ENCODE data around the gene MMUT. TPM values are rescaled to one million over a fixed set of nuclear protein-coding genes. Genes with fewer than 3 reads are reported as not detected.
A peak's percentile ranks its signal among the peaks of the same experiment; 100 is the strongest.

Gene MMUT
- total RNA-seq, 6 experiments from 2014 or later, result 24.7 to 108 (median 63.9) TPM

DNA sequence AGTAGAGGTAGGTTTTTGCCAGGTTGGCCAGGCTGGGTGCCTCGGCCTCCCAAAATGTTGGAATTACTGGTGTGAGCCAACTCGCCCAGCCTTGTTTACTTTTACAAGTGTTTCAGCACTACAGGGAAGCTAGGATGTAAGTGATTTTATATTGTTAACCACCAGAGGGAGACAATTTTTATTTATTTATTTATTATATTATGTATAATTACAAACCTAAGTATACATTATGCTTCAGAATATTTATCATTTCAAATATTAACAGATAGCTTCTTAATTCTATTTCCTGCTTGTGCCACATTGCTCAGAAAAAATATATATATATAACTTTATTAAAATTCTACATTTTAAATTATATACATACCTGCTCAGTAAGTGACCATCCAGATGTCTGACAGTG, 9.8 kb downstream of the MMUT start:
- intact Hi-C loops (cut with DNase I), result no loop called here
- Histone ChIP-seq H3K9me3 (no peaks in the 10 kb centered on the region), H3K4me3 (no peak overlapping the region), H3K27ac (no peak overlapping the region), H3K36me3 (peaks cover 0 to 91% (median 23%) of the 10 kb centered on the region in 4 donors), H3K4me1 (peaks cover 0 to 14% (median 0%) of the 10 kb centered on the region in 4 donors), H3K27me3 (no peaks in the 10 kb centered on the region)
- DNase-seq (no peak), ATAC-seq (peak; percentile 51 to 80 (median 78))
- 69% methylated on average over 2 of the region's 2 CpGs for WGBS (ENCODE audit: insufficient coverage, low coverage, low lambda C conversion rate, missing lambda C conversion rate)
- TF ChIP-seq POLR2A (IDR thresholded peaks at IDR 0.05), result no peak
- TF ChIP-seq, protein P1, sequence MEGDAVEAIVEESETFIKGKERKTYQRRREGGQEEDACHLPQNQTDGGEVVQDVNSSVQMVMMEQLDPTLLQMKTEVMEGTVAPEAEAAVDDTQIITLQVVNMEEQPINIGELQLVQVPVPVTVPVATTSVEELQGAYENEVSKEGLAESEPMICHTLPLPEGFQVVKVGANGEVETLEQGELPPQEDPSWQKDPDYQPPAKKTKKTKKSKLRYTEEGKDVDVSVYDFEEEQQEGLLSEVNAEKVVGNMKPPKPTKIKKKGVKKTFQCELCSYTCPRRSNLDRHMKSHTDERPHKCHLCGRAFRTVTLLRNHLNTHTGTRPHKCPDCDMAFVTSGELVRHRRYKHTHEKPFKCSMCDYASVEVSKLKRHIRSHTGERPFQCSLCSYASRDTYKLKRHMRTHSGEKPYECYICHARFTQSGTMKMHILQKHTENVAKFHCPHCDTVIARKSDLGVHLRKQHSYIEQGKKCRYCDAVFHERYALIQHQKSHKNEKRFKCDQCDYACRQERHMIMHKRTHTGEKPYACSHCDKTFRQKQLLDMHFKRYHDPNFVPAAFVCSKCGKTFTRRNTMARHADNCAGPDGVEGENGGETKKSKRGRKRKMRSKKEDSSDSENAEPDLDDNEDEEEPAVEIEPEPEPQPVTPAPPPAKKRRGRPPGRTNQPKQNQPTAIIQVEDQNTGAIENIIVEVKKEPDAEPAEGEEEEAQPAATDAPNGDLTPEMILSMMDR (IDR thresholded peaks at IDR 0.05), result peak in 3 of 4 donors; percentile 35 to 45 (median 40)

DNA sequence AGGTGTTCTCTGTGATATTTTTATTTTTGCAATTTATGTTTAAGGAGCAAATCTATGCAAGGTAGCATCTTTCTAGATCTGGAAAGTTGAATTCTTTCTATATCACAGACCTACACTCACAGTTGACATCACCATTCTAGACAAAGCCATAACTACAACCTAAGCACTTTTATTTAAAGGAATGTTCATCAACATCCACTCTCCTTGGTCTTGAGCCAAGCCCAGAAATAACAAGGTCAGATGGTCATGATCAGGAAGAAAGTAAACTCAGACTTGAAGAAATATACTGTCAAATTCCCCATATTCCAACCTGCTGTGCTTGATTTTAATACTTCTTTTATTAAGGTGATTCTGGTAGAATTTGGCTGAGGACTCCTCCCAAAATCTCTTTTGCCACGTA, 32.2 kb downstream of the MMUT start:
- no peak overlapping the region for H3K4me3 ChIP-seq
- DNase-seq (no peak), ATAC-seq (no peak)
- H3K36me3 ChIP-seq, result peaks cover 3 to 60% (median 16%) of the 10 kb centered on the region in 4 donors
- H3K4me1 ChIP-seq, result no peaks in the 10 kb centered on the region
- WGBS (ENCODE audit: insufficient coverage, low coverage, low lambda C conversion rate, missing lambda C conversion rate), result 88% methylated on average over 1 of the region's 1 CpG
- no peaks in the 10 kb centered on the region for H3K9me3 ChIP-seq
- H3K27ac ChIP-seq, result no peak overlapping the region
- TF ChIP-seq, protein P1 (IDR thresholded peaks at IDR 0.05), result no peak
- no peak for TF ChIP-seq POLR2A (IDR thresholded peaks at IDR 0.05)
- intact Hi-C loops (cut with DNase I), result no loop called here
- no peaks in the 10 kb centered on the region for H3K27me3 ChIP-seq

DNA sequence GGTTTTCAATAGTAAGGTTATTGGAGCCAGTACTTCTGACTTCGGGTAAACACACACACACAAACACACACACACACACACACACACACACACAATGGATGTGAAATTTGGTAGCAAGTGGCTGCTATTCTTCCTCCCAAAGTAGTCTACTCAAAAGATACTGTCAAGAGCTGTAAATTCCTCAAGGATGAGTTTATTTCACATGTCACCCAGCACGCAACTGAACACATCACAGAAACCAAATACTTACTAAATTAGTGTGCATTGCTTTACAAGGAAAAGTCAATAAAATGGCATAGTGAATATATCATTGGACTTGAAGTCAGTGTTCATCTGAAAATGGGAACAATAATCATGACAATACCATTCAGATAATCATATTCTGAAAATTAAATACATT, 32.9 kb downstream of the MMUT start:
- ATAC-seq, result no peak
- Histone ChIP-seq H3K27me3 (no peaks in the 10 kb centered on the region), H3K36me3 (peaks cover 3 to 53% (median 14%) of the 10 kb centered on the region in 4 donors), H3K4me1 (no peaks in the 10 kb centered on the region), H3K27ac (no peak overlapping the region), H3K4me3 (no peak overlapping the region), H3K9me3 (no peaks in the 10 kb centered on the region)
- no peak for DNase-seq
- 42% methylated on average over 2 of the region's 2 CpGs for WGBS (ENCODE audit: insufficient coverage, low coverage, low lambda C conversion rate, missing lambda C conversion rate)
- no peak for TF ChIP-seq POLR2A (IDR thresholded peaks at IDR 0.05)
- TF ChIP-seq, protein P1 (IDR thresholded peaks at IDR 0.05), result no peak
- intact Hi-C loops (cut with DNase I), result no loop called here

DNA sequence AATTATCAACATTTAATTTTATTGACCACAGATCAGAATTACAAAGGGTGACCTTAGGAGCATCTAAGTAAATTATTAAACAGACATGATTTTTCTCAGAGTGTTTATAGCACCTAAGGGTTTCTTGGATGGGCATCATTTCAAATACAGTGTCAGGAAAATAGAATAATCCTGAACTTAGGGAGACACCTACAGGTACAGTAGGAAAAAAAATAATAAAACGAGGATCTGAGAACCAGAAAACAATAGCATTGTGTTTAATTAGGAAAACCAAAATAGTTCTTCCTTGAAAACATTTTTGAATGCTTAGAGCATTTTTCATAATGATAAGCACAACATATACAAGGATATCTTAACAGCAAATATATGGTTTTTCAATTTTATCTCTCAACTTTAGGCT, 39.2 kb downstream of the MMUT start:
- no peak for DNase-seq
- intact Hi-C loops (cut with DNase I), result no loop called here
- Histone ChIP-seq H3K36me3 (no peaks in the 10 kb centered on the region), H3K4me3 (no peak overlapping the region), H3K27ac (no peak overlapping the region), H3K27me3 (no peaks in the 10 kb centered on the region), H3K9me3 (no peaks in the 10 kb centered on the region), H3K4me1 (no peaks in the 10 kb centered on the region)
- no peak for TF ChIP-seq POLR2A (IDR thresholded peaks at IDR 0.05)
- TF ChIP-seq, protein P1 (IDR thresholded peaks at IDR 0.05), result no peak
- no peak for ATAC-seq
- 25% methylated on average over 1 of the region's 1 CpG for WGBS (ENCODE audit: insufficient coverage, low coverage, low lambda C conversion rate, missing lambda C conversion rate)

DNA sequence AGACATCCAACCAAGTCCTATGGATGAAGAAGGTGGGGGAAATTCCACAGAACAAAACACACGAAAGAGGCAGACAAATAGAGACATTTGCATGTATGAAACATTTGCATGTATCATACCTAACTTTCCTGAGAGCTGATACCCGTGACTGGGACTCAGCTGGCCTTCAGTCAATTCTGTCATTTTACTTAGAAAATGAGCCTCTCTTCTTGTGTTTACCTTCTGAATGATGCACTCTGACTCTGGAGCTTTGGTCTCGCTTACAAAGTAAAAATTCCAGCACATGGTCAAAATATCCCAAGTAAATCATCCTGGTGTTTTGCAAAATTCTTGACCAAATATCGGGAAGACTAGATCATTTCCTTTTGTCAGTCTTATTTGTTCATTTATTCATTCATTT, 46.9 kb downstream of the MMUT start:
- Histone ChIP-seq H3K4me1 (no peaks in the 10 kb centered on the region), H3K27me3 (no peaks in the 10 kb centered on the region), H3K4me3 (no peak overlapping the region), H3K9me3 (no peaks in the 10 kb centered on the region), H3K27ac (no peak overlapping the region), H3K36me3 (no peaks in the 10 kb centered on the region)
- intact Hi-C loops (cut with DNase I), result no loop called here
- DNase-seq (no peak), ATAC-seq (no peak)
- TF ChIP-seq, protein P1 (IDR thresholded peaks at IDR 0.05), result no peak
- no peak for TF ChIP-seq POLR2A (IDR thresholded peaks at IDR 0.05)
- WGBS (ENCODE audit: insufficient coverage, low coverage, low lambda C conversion rate, missing lambda C conversion rate), result 53% methylated on average over 4 of the region's 4 CpGs

Data from right lobe of liver (tissue), 6 donors.